Kidney (tissue), 14 donors: Measurements from ENCODE around the gene HOXA7. TPM values are rescaled to one million over a fixed set of nuclear protein-coding genes. Genes with fewer than 3 reads are reported as not detected.

ENCODE experiments used
- DNase-seq, 5 donors: peaks; one replicate each; pipeline ENCODE4 v3.0.0-alpha.2; 2013 to 2020
- FAIRE-seq: peaks from 2 replicates; lab custom pipeline; 2012; peaks lifted over from hg19 to GRCh38; lab: Jason Lieb, UNC
- H3K27ac ChIP-seq, 2 donors: one replicate each; pipeline ENCODE4 v1.7.0; 2013; ENCODE audit warnings: low read depth in 2 of 2, low read length in 2 of 2, inconsistent platforms in 1 of 2
- H3K27me3 ChIP-seq: one replicate; pipeline ENCODE4 v1.7.1; 2013; ENCODE audit warnings: low read length, inconsistent platforms; ENCODE audit not compliant: control insufficient read depth, insufficient read depth
- H3K36me3 ChIP-seq, 3 donors: one replicate each; pipeline versions ENCODE4 v1.7.0 to v1.7.1; 2013; ENCODE audit warnings: low read length in 3 of 3, control low read depth in 1 of 3, inconsistent platforms in 1 of 3; ENCODE audit not compliant: insufficient read depth in 3 of 3, control insufficient read depth in 2 of 3
- H3K4me1 ChIP-seq, 3 donors: one replicate each; pipeline versions ENCODE4 v1.7.0 to v1.7.1; 2013; ENCODE audit warnings: low read length in 3 of 3, inconsistent platforms in 1 of 3, low read depth in 1 of 3; ENCODE audit not compliant: control insufficient read depth in 2 of 3, insufficient read depth in 2 of 3
- H3K4me3 ChIP-seq, 3 donors: one replicate each; pipeline versions ENCODE4 v1.7.0 to v1.8.1; 2013; ENCODE audit warnings: low read length in 3 of 3, control low read depth in 1 of 3, inconsistent platforms in 1 of 3
- H3K9ac ChIP-seq, 3 donors: one replicate each; pipeline versions ENCODE4 v1.7.0 to v1.7.1; 2013; ENCODE audit warnings: low read length in 3 of 3, control low read depth in 1 of 3, inconsistent platforms in 1 of 3
- H3K9me3 ChIP-seq, 3 donors: one replicate each; pipeline versions ENCODE4 v1.7.0 to v1.7.1; 2013; ENCODE audit warnings: low read length in 3 of 3, control low read depth in 1 of 3, inconsistent platforms in 1 of 3; ENCODE audit not compliant: control insufficient read depth in 2 of 3, insufficient read depth in 1 of 3
- intact Hi-C: fragments of 100-400 bp; cut with DNase I; formaldehyde crosslinking; loops from one replicate; pipeline ENCODE4 v1.11.1; 2022
- polyA plus RNA-seq: library from polyadenylated mRNA; stranded (reverse); fragments of 350-450 nt; fragmentation: Illumina TruSeq; extraction: RNeasy Lipid Tissue Mini Kit (QIAGEN cat#74804); gene quantifications from one replicate; pipeline ENCODE4 v1.2.3, GENCODE V29; 2014; ENCODE audit warnings: low read depth, low replicate concordance; ENCODE audit not compliant: insufficient read depth
- total RNA-seq: library from RNA; stranded (reverse); fragmentation: NEBNext Ultra II Directional; extraction: Animal tissue kit (Norgen Biotek cat#: 25700); gene quantifications from one replicate; pipeline ENCODE4 v1.2.1, GENCODE V29; 2021
- TF ChIP-seq, protein P1 (sequence below): IDR thresholded peaks from 3 replicates; pipeline ENCODE4 v1.5.1; 2012; ENCODE audit warnings: mild to moderate bottlenecking, moderate library complexity, borderline replicate concordance; ENCODE audit not compliant: insufficient read depth; ENCODE audit errors: extremely low read depth
- donor health status: control.
- donor health status: control.
- donor health status: control.
- donor health status: control.
- donor health status: control.
- donor health status: DM: yes; HTN: yes; CAD: no.
- donor health status: Normal renal cell carcinoma (clear cell type).

Gene HOXA7
- total and polyA plus RNA-seq, 2 donors from 2014 or later = 23.8 to 31.3 TPM

DNA sequence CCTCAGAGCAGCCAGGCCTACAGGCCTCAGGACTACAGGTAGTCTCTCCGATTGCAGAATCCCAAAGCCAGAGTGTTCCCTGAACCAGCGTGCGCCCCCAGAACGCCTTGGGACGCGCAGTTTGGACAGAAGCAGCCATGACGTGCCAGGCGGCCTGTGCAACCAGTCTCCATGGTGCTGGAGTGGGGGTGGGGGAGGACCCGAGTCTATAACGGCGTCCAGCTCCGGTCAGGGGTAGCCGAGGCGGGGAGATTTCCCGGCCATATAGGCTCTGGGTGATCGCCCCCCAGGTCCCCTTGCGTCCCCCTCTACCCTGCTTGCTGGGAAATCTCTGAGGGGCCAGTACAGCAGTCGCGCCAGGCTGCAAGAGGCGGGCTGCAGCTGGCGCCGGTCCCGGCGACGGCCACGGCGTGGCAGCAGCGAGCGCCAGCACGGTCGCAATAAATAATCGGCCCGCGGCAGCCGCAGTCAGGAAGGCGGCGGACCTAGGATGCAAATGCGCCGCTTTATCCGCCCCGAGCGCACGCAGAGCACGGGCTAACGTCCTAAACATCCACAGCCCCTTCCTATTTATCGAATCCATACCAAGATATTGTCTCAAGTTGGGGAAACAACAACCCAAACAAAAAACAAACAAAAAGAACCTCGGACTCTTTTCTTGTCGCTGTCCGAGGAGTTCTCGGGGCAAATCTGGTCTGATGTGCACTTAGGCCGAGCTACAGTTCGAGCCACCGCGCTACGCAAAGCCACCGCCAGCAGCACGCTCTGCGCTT, 5.7 kb downstream of the HOXA7 start:
- no peaks in the 10 kb centered on the region for H3K36me3 ChIP-seq
- FAIRE-seq (no peak), DNase-seq (peak; percentile 87 to 94 (median 92))
- peak overlapping the region; percentile 83 to 85 (median 85) for H3K9ac ChIP-seq
- H3K4me3 ChIP-seq = peak overlapping the region; percentile 56 to 87 (median 83)
- no peaks in the 10 kb centered on the region for H3K9me3 ChIP-seq
- H3K4me1 ChIP-seq = peaks cover 0 to 24% (median 20%) of the 10 kb centered on the region in 3 donors
- peak overlapping the region; percentile 97 to 98 for H3K27ac ChIP-seq
- H3K27me3 ChIP-seq = no peaks in the 10 kb centered on the region
- TF ChIP-seq, protein P1, sequence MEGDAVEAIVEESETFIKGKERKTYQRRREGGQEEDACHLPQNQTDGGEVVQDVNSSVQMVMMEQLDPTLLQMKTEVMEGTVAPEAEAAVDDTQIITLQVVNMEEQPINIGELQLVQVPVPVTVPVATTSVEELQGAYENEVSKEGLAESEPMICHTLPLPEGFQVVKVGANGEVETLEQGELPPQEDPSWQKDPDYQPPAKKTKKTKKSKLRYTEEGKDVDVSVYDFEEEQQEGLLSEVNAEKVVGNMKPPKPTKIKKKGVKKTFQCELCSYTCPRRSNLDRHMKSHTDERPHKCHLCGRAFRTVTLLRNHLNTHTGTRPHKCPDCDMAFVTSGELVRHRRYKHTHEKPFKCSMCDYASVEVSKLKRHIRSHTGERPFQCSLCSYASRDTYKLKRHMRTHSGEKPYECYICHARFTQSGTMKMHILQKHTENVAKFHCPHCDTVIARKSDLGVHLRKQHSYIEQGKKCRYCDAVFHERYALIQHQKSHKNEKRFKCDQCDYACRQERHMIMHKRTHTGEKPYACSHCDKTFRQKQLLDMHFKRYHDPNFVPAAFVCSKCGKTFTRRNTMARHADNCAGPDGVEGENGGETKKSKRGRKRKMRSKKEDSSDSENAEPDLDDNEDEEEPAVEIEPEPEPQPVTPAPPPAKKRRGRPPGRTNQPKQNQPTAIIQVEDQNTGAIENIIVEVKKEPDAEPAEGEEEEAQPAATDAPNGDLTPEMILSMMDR = peak; percentile 87
- intact Hi-C loops = loop anchor here (10.0 kb wide), 1 partner anchor 776 kb away; no protein-coding TSS in a partner anchor

DNA sequence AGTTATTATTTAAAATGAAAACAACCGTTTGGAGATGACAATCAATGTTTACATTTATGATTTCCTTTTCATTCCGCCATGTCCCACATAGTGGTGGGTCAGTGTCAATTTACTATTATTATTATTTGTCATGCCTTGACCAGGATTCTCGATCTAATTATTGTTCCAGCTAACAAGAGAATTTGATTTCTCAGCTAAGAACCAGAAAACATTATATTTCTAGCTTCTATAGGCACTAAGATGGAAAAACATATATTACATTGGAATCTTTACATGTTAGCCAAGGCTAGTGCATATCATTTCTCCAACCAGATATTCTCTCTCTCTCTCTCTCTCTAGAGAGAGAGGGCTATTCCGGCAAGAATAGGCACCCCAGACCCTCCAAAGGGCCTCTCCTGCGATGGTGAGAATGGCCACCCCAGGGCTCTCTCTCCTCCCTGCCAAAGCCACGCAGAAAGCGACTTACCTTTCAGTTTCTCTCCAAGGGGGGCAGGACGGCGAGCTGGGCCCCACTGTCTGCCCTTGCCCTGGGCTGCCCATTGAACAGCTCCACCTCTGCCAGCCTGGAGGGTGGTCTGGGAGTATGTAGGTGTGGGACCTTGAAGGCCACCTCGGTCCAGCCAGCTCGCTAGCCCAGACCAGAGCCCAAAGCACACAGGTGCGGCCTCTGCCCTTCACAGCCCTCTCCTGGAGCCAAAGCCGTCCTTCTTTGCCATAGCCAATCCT, 6.5 kb downstream of the HOXA7 start:
- Histone ChIP-seq H3K9me3 (no peaks in the 10 kb centered on the region), H3K36me3 (no peaks in the 10 kb centered on the region), H3K27me3 (no peaks in the 10 kb centered on the region), H3K27ac (peak overlapping the region; percentile 97 to 98), H3K4me1 (peaks cover 0 to 24% (median 19%) of the 10 kb centered on the region in 3 donors), H3K4me3 (peak overlapping the region; percentile 56 to 87 (median 83)), H3K9ac (peak overlapping the region; percentile 83 to 85 (median 83))
- TF ChIP-seq, protein P1 = no peak
- FAIRE-seq = no peak
- intact Hi-C loops = loop anchor here (10.0 kb wide), 1 partner anchor 775 kb away; no protein-coding TSS in a partner anchor
- peak in 3 of 5 donors; percentile 49 to 74 (median 72) for DNase-seq

DNA sequence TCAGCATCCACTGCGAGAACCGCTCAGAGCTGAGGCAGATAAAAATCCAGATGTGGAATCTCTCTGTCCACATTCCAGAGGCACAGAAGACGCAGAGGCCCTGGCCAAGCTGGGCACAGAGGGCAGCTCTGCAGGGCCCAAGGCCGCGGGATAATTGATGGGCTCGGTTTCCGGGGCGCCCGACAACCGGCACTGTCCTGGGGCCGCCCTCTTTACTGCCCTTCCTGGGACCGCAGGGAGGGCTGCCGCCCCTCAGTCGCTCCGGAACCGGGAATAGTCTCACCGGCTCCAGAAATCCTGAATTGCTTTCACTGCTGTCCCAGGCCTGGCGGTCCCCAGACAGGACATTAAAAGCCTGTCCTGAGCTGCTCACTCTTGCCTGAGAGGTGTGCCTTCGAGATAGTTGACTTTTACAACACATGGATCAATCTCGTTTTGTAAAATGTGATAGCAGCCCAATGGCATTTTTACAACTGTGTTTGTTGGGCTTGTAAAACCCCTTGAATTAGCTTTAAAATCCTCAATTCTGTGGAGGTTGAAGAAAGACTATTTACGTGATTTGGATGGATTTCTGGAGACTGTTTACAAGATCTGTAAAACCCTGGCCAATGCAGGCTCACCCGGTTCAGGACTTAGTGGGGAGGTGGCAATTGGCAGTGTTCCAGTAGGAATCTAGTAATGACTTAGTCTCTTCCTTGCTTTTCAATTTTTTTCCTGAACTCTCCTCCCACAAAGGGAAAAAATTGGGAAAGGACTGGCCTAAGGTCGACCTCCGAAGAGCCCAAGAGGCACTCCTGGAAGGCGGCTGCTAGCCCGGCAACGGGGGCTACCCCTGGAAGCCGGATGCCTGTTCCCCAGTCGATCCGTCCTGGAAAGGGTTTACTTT, 7.5 kb downstream of the HOXA7 start:
- Histone ChIP-seq H3K36me3 (no peaks in the 10 kb centered on the region), H3K4me1 (peaks cover 0 to 18% (median 16%) of the 10 kb centered on the region in 3 donors), H3K9ac (peak overlapping the region; percentile 83 to 85 (median 85)), H3K27me3 (no peaks in the 10 kb centered on the region), H3K9me3 (no peaks in the 10 kb centered on the region), H3K27ac (peak overlapping the region; percentile 97 to 98), H3K4me3 (peak overlapping the region; percentile 56 to 87 (median 83))
- TF ChIP-seq, protein P1 = no peak
- peak in 3 of 5 donors; percentile 50 to 75 (median 58) for DNase-seq
- no peak for FAIRE-seq
- intact Hi-C loops = no loop called here
